Activated T-cell treated with anti-CD3 and anti-CD28 coated beads for 4 hours (primary cell): Measurements from ENCODE around the gene INTS13.
"Not testable (repeated sequence)": the region's sequence is repeated elsewhere in the genome, so short reads cannot be mapped to it uniquely, and the experiment has no call there.

Experiments used
- DNase-seq: peaks from one replicate; pipeline ENCODE4 v3.0.0-alpha.2; 2020

INTS13 gene

DNA sequence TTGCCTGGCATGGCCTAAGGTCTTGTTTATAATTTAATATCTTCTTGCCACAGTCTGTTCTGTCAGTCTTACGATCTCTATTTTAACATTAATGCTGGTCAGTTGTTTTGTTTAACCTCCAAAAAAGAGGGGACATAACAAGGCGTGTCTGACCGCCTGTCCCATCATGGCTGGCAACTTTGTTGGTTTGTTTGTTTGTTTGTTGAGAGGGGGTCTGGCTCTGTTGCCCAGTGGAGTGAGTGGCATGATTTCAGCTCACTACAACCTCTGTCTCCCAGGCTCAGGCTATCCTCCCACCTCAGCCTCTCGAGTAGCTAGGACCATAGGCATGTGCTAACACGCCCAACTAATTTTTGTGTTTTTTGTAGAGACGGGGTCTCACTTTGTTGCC is 68.7 kb downstream of the INTS13 start:
- DNase-seq = no peak

DNA sequence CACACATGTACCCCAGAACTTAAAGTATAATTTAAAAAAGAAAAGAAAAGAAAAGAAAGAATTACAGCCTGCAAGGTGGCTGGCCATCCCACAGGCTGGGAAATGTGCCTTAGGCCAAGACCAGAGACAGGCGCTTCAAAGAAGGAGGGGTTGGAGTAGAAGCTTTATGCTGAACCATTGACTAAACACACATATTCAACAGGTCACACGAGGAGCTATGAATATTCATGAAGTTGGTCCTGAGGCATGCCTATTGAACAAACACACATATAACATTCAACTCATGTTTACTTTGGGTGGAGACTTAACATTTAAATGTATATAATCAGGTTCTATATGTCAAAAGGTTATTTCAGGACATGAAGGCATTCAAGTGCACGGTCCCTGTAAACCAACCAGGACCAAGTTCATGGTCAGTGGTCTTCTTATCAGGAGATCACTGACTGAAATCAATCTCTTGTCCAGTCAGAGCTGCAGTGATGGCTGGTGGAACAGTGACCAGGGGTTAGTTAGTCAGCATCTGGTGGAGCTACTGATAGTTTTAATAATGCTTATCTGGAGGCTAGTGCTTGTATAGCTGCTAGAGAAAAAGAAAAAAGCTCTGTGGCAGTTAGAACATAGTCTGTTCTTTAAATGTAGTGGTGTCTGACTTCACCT is 69.2 kb downstream of the INTS13 start:
- DNase-seq = no peak

DNA sequence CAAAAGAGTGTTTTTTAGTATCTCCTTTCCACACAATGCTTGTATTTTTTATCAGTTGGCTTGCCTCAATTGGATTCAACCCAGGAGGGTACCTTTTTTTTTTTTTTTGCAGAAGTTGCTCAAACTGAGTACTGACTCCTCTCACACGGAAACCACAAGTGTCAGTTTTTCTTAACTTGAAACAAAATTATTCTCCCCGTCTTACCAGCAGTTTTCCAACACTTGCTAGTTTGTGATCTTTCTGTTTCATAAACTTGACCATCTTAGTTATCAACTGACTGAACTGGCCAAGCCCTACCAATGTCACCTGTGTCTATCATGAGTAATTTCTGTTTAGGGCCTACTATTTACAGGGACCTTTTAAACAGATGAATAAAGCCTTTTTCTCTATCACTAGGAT is 70.7 kb downstream of the INTS13 start:
- DNase-seq = no peak

DNA sequence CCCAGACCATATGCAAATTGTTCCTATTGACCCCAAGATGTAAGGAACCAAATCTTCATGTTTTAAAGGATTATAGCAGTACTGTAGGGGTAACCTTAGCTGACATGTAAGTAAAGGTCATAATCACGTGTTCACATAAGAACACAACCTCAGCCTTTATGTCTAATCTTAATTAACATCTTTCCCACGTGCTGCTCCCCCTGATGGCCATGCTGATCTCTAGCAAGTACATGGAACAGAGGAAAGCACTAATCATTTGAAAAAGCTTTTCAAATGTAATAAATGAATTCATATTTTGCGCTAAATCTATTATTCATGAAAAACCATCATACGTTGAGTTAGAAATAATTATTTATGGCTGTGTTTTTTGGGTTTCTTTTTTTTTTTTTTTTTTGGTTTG is 74.3 kb downstream of the INTS13 start:
- DNase-seq = no peak

DNA sequence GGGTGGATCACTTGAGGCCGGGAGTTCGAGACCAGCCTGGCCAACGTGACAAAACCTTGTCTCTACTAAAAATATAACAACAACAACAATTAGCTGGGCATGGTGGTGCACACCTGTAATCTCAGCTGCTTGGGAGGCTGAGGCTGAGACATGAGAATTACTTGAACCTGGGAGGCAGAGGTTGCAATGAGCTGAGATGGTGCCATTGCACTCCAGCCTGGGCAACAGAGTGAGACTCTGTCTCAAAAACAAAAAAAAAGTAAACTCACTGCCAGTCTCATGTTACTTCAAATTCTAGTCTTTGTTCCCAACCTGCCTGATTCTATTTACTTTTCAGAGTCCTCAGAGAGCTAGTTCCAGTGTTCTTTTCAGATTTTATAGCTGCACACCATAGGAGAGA is 75.0 kb downstream of the INTS13 start:
- not testable (repeated sequence) for DNase-seq

- DNase-seq = no peak
These were observed 76.1 kb downstream of the INTS13 start for GRCh38 chr12:26861690-26862089.

GRCh38 chr12:26857465-26858176 is 80.2 kb downstream of the INTS13 start:
- DNase-seq = no peak

DNA sequence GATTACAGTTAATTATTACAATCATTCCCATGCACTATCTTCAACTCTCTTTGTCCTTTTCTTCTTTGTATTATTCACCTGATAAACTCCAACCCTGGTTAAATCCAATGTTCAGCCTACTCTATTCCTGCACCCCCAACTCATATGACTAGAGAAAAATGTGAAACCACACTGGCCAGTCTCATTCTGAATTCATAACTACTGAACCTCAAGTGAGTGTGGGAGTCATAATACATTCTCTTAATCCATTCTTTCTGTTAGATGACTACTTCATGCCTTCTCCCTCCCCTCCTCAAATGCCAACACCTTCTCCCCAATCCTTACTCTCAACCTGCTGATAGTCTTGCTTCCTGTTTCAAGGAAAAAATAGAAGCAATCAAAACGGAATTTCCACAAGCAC is 82.4 kb downstream of the INTS13 start:
- DNase-seq = no peak
